ENCODE results near the gene DNAJC21.

DNAJC21 gene

DNA sequence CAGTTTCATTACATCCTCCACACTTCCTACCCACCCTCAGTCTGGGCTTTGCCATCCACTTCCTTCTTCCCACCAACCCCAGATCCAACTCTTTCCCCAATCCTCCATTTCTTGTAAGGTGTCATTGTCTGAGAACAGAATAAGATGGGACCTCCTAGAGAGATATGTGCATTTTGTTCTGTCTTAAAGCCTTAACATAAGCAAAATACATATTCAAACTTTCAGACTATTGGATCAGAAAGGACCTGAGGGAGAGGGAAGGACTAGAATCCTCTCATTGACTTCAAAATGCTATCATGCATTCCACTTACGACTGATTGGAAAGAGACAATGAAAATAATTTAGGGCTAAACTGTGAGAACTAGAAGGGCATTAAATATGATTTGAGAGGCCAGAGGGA is 75.4 kb downstream of the DNAJC21 start:
- no peaks in the 10 kb centered on the region for H3K9me3 ChIP-seq (ENCODE audit: control insufficient read depth, low read length)
- no peak overlapping the region for H2AFZ ChIP-seq
- H3K9ac ChIP-seq: no peak overlapping the region
- TF ChIP-seq, protein P1, sequence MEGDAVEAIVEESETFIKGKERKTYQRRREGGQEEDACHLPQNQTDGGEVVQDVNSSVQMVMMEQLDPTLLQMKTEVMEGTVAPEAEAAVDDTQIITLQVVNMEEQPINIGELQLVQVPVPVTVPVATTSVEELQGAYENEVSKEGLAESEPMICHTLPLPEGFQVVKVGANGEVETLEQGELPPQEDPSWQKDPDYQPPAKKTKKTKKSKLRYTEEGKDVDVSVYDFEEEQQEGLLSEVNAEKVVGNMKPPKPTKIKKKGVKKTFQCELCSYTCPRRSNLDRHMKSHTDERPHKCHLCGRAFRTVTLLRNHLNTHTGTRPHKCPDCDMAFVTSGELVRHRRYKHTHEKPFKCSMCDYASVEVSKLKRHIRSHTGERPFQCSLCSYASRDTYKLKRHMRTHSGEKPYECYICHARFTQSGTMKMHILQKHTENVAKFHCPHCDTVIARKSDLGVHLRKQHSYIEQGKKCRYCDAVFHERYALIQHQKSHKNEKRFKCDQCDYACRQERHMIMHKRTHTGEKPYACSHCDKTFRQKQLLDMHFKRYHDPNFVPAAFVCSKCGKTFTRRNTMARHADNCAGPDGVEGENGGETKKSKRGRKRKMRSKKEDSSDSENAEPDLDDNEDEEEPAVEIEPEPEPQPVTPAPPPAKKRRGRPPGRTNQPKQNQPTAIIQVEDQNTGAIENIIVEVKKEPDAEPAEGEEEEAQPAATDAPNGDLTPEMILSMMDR (IDR thresholded peaks at IDR 0.05): no peak
- H3K4me1 ChIP-seq: no peaks in the 10 kb centered on the region
- H3K4me3 ChIP-seq (ENCODE audit: low read depth, low read length): no peak overlapping the region
- no peaks in the 10 kb centered on the region for H3K36me3 ChIP-seq (ENCODE audit: control insufficient read depth, insufficient read depth, low read length)
- no peaks in the 10 kb centered on the region for H3K27me3 ChIP-seq (ENCODE audit: control insufficient read depth, insufficient read depth, low read length)
- no peaks in the 10 kb centered on the region for H3K79me2 ChIP-seq
- H3K27ac ChIP-seq: no peak overlapping the region
- no peak overlapping the region for H3K4me2 ChIP-seq (ENCODE audit: low read length)
